Lung (tissue), 12 donors: Measurements from ENCODE around the gene CYGB. TPM values are rescaled to one million over a fixed set of nuclear protein-coding genes. Genes with fewer than 3 reads are reported as not detected.

Experiments
- ATAC-seq: fragments of 200-7000 bp; cut with Tn5 transposase; one replicate; pipeline ENCODE4 v1.9.1; 2020; ENCODE audit warnings: moderate number of reproducible peaks; ENCODE audit not compliant: insufficient read depth, low FRiP score
- DNase-seq, 3 donors: peaks; one replicate each; pipeline ENCODE4 v3.0.0-alpha.2; 2013 to 2017
- H3K27ac ChIP-seq, 2 donors: one replicate each; pipeline ENCODE4 v1.5.1; 2013; ENCODE audit warnings: mild to moderate bottlenecking in 2 of 2, moderate library complexity in 2 of 2, control low read depth in 1 of 2, inconsistent platforms in 1 of 2, low read depth in 1 of 2, low read length in 1 of 2
- H3K27me3 ChIP-seq, 3 donors: one replicate each; pipeline ENCODE4 v1.5.1; 2013; ENCODE audit warnings: low read length in 2 of 3; ENCODE audit not compliant: control insufficient read depth in 3 of 3, insufficient read depth in 3 of 3
- H3K36me3 ChIP-seq, 4 donors: one replicate each; pipeline ENCODE4 v1.5.1; 2013; ENCODE audit warnings: low read length in 4 of 4, mild to moderate bottlenecking in 1 of 4, moderate library complexity in 1 of 4; ENCODE audit not compliant: control insufficient read depth in 4 of 4, insufficient read depth in 4 of 4
- H3K4me1 ChIP-seq, 5 donors: one replicate each; pipeline ENCODE4 v1.5.1; 2013; ENCODE audit warnings: low read length in 5 of 5, mild to moderate bottlenecking in 2 of 5, moderate library complexity in 1 of 5; ENCODE audit not compliant: control insufficient read depth in 5 of 5, insufficient read depth in 5 of 5
- H3K4me3 ChIP-seq: one replicate; pipeline ENCODE4 v1.5.1; 2013; ENCODE audit warnings: mild to moderate bottlenecking, control low read depth, moderate library complexity
- H3K9ac ChIP-seq, 2 donors: one replicate each; pipeline ENCODE4 v1.5.1; 2013; ENCODE audit warnings: low read length in 2 of 2, control low read depth in 1 of 2; ENCODE audit not compliant: insufficient read depth in 1 of 2
- H3K9me3 ChIP-seq, 4 donors: one replicate each; pipeline ENCODE4 v1.5.1; 2013; ENCODE audit warnings: low read length in 3 of 4, mild to moderate bottlenecking in 1 of 4, moderate library complexity in 1 of 4; ENCODE audit not compliant: control insufficient read depth in 4 of 4, insufficient read depth in 3 of 4
- WGBS, 2 donors: extraction: QIAGEN DNeasy Blood & Tissue Kit; methylation state at CpG; one replicate each; pipeline ENCODE4 v1.1.7; 2013; 5-methylcytosine and 5-hydroxymethylcytosine counted together
- polyA plus RNA-seq, 2 donors: library from polyadenylated mRNA; stranded (reverse); fragments of 200-250 nt; gene quantifications; one replicate each; pipeline ENCODE4 v1.2.1, GENCODE V29; 2013
- total RNA-seq, 2 donors: library from RNA; depleted of rRNA in 1 of 2; stranded (reverse); fragments of >200 nt in 1 of 2; gene quantifications; one replicate each; pipeline ENCODE4 v1.2.1, GENCODE V29; 2014 to 2021
- TF ChIP-seq, protein P1 (sequence below): IDR thresholded peaks from 2 replicates; pipeline ENCODE4 v1.5.1; 2012; ENCODE audit warnings: mild to moderate bottlenecking; ENCODE audit errors: control extremely low read depth, extremely low read depth
- donor health status: control.
- donor health status: control.
- donor health status: Bipolar disorder and iron deficiency.
- donor health status: healthy.
- donor health status: DM: yes; HTN: yes; CAD: no.

Gene CYGB
- total and polyA plus RNA-seq, 4 donors, result 15.9 to 30.4 (median 20.7) TPM

- Histone ChIP-seq H3K27ac (no peak overlapping the region), H3K36me3 (no peaks in the 10 kb centered on the region), H3K9ac (no peak overlapping the region), H3K4me3 (no peak overlapping the region), H3K27me3 (peaks cover 0 to 16% (median 0%) of the 10 kb centered on the region in 3 donors), H3K9me3 (no peaks in the 10 kb centered on the region), H3K4me1 (peaks cover 0 to 76% (median 35%) of the 10 kb centered on the region in 5 donors)
- no peak for ATAC-seq
- DNase-seq, result no peak
- TF ChIP-seq, protein P1, sequence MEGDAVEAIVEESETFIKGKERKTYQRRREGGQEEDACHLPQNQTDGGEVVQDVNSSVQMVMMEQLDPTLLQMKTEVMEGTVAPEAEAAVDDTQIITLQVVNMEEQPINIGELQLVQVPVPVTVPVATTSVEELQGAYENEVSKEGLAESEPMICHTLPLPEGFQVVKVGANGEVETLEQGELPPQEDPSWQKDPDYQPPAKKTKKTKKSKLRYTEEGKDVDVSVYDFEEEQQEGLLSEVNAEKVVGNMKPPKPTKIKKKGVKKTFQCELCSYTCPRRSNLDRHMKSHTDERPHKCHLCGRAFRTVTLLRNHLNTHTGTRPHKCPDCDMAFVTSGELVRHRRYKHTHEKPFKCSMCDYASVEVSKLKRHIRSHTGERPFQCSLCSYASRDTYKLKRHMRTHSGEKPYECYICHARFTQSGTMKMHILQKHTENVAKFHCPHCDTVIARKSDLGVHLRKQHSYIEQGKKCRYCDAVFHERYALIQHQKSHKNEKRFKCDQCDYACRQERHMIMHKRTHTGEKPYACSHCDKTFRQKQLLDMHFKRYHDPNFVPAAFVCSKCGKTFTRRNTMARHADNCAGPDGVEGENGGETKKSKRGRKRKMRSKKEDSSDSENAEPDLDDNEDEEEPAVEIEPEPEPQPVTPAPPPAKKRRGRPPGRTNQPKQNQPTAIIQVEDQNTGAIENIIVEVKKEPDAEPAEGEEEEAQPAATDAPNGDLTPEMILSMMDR, result no peak
- 85 to 87% methylated on average over 10 of the region's 10 CpGs for WGBS, 2 donors
Measured at GRCh38 chr17:76541739-76542454, 4.4 kb upstream of the CYGB start.

GRCh38 chr17:76540381-76541300, 3.1 kb upstream of the CYGB start:
- Histone ChIP-seq H3K4me1 (peaks cover 0 to 77% (median 29%) of the 10 kb centered on the region in 5 donors), H3K9ac (peak overlapping the region in 1 of 2 donors; percentile 46), H3K27me3 (peaks cover 0 to 15% (median 0%) of the 10 kb centered on the region in 3 donors), H3K9me3 (no peaks in the 10 kb centered on the region), H3K36me3 (no peaks in the 10 kb centered on the region), H3K27ac (peak overlapping the region; percentile 27 to 71), H3K4me3 (no peak overlapping the region)
- TF ChIP-seq, protein P1, result no peak
- DNase-seq (peak; percentile 97 to 99 (median 98)), ATAC-seq (peak; percentile 96)
- 14 to 15% methylated on average over 24 to 27 of the region's 27 CpGs for WGBS, 2 donors

- H3K36me3 ChIP-seq, result no peaks in the 10 kb centered on the region
- H3K27me3 ChIP-seq, result peaks cover 0 to 16% (median 0%) of the 10 kb centered on the region in 3 donors
- H3K4me3 ChIP-seq, result no peak within 1 kb of the TSS
- H3K4me1 ChIP-seq, result peaks cover 0 to 77% (median 25%) of the 10 kb centered on the region in 5 donors
- 78 to 86% methylated on average over 20 to 22 of the region's 22 CpGs for WGBS, 2 donors
- ATAC-seq, result no peak
- H3K9me3 ChIP-seq, result no peaks in the 10 kb centered on the region
- no peak for DNase-seq
- peak within 1 kb of the TSS; percentile 27 to 71 for H3K27ac ChIP-seq
- TF ChIP-seq, protein P1, result no peak
- H3K9ac ChIP-seq, result no peak within 1 kb of the TSS
Measured at GRCh38 chr17:76539631-76540271, 2.2 kb upstream of the CYGB start, which contains the start of gene PRCD. Gene PRCD, plus strand, starts transcription at chr17:76540044. Its CDS starts 98 bp downstream, at chr17:76540142.
